GM19351 (cell line): ENCODE measurements around the gene TCF7L2.

Experiments
- ATAC-seq: cut with Tn5 transposase; IDR thresholded peaks from one replicate; pipeline ENCODE4 v1.9.1; 2021; ENCODE audit warnings: mild to moderate bottlenecking, moderate library complexity; ENCODE audit not compliant: unreplicated experiment

TCF7L2 gene

GRCh38 chr10:112949875-112950507 lies at the start of gene TCF7L2:
Gene TCF7L2, plus strand, starts transcription at chr10:112950247. Its CDS starts 510 bp downstream, at chr10:112950757.
- peak; percentile 43 for ATAC-seq

DNA sequence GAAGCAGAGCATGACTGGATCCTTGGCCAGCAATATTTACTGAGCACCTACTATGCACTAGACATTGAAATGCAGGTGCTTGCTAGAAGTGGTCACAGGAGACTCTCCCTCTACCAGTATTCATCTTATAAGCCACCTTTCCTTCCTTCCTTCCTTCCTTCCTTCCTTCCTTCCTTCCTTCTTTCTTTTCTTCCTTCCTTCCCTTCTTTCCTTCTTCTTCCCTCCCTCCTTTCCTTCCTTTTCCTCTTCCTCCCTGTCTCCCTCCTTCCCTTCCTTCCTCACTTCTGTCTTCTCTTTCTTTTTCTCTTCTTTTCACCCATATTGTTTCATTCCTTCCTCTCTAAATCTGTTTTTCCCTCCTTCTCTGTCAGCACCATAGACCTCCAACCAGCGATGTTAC lies 47.3 kb upstream of the TCF7L2 start:
- no peak for ATAC-seq

DNA sequence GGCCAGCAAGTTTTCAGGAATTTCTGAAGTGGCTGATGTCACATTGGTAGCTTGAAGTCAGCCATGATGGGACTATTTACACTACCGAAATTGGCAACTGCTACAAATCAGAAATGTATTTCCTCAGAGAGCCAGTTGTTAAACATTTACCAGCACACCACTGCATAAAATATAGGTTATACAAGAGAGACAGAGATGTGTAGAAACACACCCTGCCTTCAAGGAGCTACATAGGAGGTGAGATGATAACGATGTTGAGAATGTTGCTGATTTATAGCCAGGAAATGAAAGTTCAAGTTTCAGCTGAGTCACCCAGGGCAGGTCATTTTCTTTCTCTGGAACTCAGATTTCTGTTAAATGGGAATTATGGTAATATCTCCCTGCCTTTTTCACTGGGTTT lies 46.0 kb upstream of the TCF7L2 start:
- ATAC-seq = no peak

DNA sequence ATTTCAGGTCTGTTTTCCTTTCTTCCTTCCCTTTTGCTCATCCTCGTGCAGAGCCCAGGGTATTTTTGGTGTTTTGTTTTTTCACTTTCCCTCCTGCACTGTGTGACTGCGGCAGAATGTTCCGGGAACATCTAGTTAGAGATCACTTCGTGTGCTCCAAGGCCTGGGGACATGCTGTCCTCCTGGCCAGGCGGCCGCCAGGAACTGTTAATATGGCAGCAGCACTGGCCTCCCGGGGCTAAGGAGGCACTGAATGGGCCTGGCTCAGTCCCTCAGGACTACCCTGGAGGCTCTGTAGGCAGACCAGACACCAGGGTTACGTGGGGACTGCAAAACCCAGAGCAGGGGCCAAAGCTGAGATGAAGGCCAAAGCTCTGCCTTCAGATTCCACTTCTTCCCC lies 43.1 kb upstream of the TCF7L2 start:
- no peak for ATAC-seq

DNA sequence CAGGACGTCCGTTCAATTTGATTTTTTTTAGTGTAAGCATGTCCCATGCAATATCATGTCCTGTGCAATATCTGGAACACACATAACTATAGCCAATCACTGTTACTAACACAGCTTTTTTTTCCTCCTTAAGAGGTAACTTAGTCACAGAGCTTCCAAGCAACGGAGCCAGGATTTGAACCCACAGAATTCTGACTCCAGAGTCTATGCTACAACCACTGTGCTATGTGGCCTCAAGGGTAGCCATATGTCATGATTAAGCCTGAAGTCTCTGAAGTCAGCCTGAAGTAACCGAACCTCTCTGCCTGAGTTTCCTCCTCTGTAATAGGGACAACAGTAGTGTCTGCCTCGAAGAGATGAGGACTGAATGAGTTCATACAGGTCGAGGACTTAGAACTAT lies 42.2 kb upstream of the TCF7L2 start:
- no peak for ATAC-seq

DNA sequence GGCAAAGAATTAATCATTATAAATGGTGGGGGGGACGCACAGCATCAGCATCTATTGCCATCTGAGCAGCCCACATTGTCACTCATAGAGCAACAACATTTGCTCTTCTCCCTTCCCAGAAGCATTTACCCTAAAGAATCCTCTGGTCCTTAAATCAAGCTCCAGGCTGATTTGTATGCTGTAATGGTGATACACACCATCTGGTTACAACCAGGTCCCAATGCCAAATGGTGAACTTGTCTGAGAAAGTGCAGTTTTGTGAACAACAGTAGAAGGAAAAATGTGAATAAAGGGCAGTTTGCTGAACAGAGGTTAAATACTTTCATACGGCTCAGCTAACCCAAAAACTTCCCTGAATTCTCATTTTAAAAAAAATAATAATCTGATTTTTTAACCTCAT lies 38.8 kb upstream of the TCF7L2 start:
- ATAC-seq = no peak

- ATAC-seq = no peak
Measured at GRCh38 chr10:112912410-112912928, 37.6 kb upstream of the TCF7L2 start.

DNA sequence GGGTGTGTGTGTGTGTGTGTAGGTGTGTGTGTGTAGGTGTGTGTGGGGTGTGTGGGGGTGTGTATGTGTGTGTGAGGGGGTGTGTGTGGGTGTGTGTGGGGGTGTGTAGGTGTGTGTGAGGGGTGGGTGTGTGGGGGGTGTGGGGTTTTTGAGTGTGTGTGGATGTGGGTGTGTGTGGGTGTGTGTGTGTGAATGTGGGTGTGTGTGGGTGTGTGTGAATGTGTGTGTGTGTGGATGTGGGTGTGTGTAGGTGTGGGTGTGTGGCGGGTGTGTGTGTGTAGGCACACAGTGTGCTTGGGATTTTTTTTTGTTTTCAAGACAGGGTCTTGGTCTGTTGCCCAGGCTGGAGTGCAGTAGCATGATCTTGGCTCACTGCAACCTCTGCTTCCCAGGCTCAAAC lies 36.8 kb upstream of the TCF7L2 start:
- ATAC-seq = no peak

GRCh38 chr10:112913661-112914287 lies 36.3 kb upstream of the TCF7L2 start:
- ATAC-seq = no peak

DNA sequence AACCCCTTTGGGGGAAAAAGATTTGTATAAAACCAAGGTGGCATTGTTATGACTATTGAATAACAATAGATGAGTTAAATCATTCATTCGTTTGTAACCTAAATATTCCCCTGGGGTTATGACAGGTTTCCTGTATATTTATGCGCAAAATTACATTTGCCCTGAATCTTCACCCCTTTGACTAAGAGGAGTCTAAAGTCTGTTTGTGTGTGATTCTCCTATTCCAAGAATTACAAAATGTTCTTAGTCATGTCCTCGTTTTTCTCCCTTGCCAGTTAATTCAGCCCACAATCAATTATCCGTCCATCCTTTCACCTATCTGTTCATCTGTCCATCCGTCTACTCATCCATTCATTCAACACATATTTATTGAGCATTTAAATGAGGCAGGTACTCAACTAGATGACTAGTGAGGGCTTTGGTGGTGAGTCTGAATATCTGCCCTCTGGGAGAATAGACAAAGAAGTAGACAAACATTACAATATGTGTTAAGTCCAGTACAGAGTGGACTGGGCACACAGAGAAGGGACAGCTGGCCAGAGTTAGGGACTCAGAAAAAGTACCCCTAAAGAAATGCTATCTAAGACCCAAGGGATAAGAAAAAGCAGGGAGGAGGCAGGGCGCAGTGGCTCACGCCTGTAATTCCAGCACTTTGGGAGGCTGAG lies 35.6 kb upstream of the TCF7L2 start:
- no peak for ATAC-seq

DNA sequence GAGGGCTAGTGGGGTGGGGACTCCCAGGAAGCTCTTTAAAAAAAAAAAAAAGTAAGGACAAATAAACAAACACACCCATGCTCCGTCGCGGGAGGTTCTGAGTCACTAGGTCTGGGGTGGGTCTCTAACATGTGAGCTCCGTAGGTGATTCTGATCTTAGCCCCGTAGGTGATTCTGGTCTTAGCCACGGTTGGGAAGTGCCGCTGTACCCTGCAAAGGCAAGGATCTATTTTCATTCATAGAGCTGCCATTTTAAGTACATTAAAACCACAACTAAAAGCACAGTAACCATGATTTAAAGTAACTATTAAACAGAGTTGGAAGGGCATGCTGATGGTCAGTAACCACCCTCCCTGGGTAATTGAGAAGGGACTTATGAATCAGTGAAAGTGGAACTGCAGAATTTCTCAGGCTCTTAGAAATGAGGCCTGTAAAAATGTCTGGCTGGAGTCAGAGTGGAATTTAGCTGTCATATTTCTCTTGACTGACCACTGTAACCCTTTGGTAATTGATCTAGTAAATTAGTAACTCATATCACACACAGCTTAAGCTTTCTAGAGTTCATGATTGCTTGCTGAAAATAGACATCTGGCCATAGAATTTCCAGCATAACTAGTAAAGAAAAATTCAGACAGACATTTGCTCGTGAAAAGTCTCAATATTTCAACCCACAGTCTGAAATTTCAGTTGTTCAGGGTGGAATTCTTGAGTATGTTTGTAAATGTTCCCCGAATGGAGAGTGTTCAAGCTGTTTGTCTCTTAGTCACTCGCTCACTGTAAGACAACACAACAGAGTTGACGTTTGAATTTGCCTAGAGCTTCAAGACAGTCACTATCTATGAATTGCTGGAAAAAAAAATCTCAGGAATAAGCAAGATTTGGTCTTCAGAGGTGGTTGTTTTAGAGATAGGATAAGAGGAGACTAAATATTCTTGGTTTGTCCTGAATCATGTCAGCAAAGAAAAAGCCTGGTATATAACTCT lies 34.2 kb upstream of the TCF7L2 start:
- ATAC-seq = no peak

- no peak for ATAC-seq
Measured at GRCh38 chr10:112917681-112918080, 32.4 kb upstream of the TCF7L2 start.

- ATAC-seq = no peak
Measured at GRCh38 chr10:112918771-112919170, 31.3 kb upstream of the TCF7L2 start.

GRCh38 chr10:112919721-112920120 lies 30.3 kb upstream of the TCF7L2 start:
- no peak for ATAC-seq

DNA sequence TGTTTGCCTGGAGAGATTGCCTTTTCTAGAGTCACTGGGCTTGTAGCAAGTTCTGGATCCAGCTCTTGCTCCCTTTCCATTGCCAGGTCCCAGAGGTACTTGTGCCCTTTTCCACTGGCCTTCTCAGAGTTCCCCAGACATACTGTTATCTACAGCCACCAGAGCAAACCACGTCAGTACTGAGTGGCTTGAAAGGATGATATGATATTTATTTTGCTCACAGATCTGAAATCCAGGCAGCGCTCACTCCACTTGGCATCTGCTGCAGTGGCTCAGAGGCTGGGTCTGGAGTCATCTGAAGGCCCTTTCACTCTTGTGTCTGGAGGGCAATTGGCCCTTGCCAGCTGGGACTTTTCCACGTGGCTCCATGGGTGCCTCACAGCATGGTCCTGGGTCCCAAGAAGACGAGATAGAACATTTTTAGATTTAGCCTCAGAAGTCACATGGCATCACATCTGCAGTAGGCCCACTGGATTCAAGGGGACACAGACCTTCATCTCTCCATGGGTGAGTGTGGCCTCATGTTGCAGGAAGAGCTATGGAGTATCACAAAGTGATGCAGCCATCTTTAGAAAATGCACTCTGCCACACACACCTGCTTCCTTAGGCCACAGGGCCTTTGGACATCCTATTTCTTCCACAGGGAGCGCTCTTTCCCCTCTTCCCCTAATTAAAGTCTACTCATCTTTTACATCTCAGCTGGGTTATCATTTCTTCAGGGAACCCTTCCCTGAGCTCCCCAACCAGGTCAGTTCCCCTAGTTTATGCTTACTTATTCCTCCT lies 22.9 kb upstream of the TCF7L2 start:
- no peak for ATAC-seq

GRCh38 chr10:112927980-112928379 lies 22.1 kb upstream of the TCF7L2 start:
- ATAC-seq = no peak

DNA sequence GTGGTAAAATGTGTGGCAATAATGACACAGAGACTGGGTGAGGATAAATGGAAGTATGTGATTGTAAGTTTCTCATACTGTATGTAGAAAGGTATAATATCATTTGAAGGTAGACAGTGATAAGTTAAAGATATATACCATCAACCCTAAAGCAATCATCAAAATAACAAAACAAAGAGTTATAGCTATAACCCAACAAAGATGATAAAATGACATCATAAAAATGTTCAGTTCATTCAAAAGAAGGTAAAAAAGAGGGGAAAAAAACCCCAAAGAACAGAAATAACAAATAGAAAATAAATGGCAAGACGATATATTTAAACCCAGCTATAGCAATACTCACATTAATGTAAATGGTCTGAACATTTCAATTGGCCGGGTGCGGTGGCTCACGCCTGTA lies 17.4 kb upstream of the TCF7L2 start:
- ATAC-seq = no peak

DNA sequence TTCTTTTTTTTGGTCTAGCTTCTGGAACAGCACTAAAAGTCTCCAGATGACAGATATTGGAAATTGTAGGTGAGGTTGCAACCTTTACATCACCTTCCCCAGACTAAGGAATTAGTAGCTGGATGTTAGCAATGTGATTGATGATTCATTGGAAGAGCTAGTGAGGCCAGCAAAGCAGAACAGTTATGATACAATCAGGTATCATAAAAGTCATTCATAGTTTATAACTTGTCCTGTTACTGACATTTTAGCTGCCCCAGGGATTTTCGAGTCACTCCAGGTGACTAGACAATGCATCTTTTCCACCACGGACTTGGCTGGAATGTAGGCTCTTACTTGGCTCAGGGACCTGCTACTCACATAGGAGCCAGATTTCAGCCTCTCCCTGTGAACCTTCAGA lies 15.9 kb upstream of the TCF7L2 start:
- ATAC-seq = no peak

- no peak for ATAC-seq
Measured at GRCh38 chr10:112938808-112939482, 11.1 kb upstream of the TCF7L2 start.

DNA sequence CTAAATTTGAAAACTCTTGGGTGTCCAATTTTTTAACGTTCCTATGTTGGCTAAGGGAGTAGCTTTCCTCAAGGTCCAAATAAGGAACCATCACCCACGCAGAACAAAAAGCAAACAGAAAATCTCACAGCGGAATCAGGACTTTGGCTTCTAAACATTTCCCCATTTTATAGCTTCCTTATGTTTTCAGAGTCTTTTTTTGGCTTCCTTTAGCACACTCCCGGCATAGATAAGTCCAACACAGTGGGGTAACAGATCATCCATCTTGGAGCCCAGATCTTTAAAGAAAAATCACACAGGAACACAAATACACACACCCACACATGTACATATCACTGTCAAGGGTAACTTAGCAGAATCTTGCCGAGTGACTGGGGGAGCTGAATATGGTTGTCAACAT lies 4.2 kb upstream of the TCF7L2 start:
- ATAC-seq = no peak
